PC-9 (cell line): ENCODE data around the gene TMEM151A. TPM values are rescaled to one million over a fixed set of nuclear protein-coding genes. Genes with fewer than 3 reads are reported as not detected.

ENCODE experiments used
- BruUV-seq: library from RNA; stranded (reverse); fragments of 400-500 nt; replicated peaks from 2 replicates; lab custom pipeline; 2021; lab: Mats Ljungman, UMichigan
- CTCF ChIA-PET: fragments of 300-600 bp; sonication (Branson Sonifier 250); formaldehyde crosslinking; loops from one replicate; lab custom pipeline; 2022; ENCODE audit warnings: antibody characterized with exemption; lab: Charles Lee
- POLR2A ChIA-PET: fragments of 300-600 bp; sonication (Branson Sonifier 250); formaldehyde crosslinking; loops from one replicate; lab custom pipeline; 2022; ENCODE audit warnings: antibody characterized with exemption; ENCODE audit not compliant: unreplicated experiment; lab: Charles Lee
- DNase-seq, 2 experiments: peaks; one replicate each; pipeline versions ENCODE4 v3.0.0 to v3.0.0-alpha.2; 2015 to 2022; ENCODE audit warnings: mixed read lengths in 1 of 2
- H2AFZ ChIP-seq: fragments of 200-600 bp; sonication (generic); 2 replicates; pipeline ENCODE4 v1.8.1; 2017; ENCODE audit warnings: antibody characterized with exemption
- H3F3A ChIP-seq: fragments of 200-600 bp; sonication (generic); 2 replicates; pipeline ENCODE4 v1.8.1; 2017; ENCODE audit warnings: antibody characterized with exemption, mild to moderate bottlenecking, low read depth; ENCODE audit not compliant: insufficient read depth
- H3K27ac ChIP-seq: fragments of 200-600 bp; sonication (generic); 2 replicates; pipeline ENCODE4 v1.6.1; 2016; ENCODE audit warnings: mixed run types
- H3K27me3 ChIP-seq: fragments of 200-600 bp; sonication (generic); 2 replicates; pipeline ENCODE4 v1.6.1; 2016; ENCODE audit warnings: low read depth, mixed run types; ENCODE audit not compliant: insufficient read depth
- H3K36me3 ChIP-seq: fragments of 200-600 bp; sonication (generic); 2 replicates; pipeline ENCODE4 v1.6.1; 2016; ENCODE audit warnings: low read depth, mixed run types
- H3K4me1 ChIP-seq: fragments of 200-600 bp; sonication (generic); replicated peaks from 2 replicates; pipeline ENCODE4 v1.6.1; 2016; ENCODE audit warnings: mixed run types; ENCODE audit not compliant: insufficient read depth
- H3K4me2 ChIP-seq: fragments of 200-600 bp; sonication (generic); 2 replicates; pipeline ENCODE4 v1.6.1; 2017; ENCODE audit warnings: mixed run types
- H3K4me3 ChIP-seq: fragments of 200-600 bp; sonication (generic); 2 replicates; pipeline ENCODE4 v1.6.1; 2016; ENCODE audit warnings: mixed run types
- H3K79me2 ChIP-seq: fragments of 200-600 bp; sonication (generic); 2 replicates; pipeline ENCODE4 v1.6.1; 2017; ENCODE audit warnings: low read depth, mixed run types
- H3K9me2 ChIP-seq: fragments of 200-600 bp; sonication (generic); 2 replicates; pipeline ENCODE4 v1.8.1; 2017; ENCODE audit warnings: mild to moderate bottlenecking; ENCODE audit not compliant: insufficient read depth
- H3K9me3 ChIP-seq: fragments of 200-600 bp; sonication (generic); 2 replicates; pipeline ENCODE4 v1.8.1; 2016; ENCODE audit warnings: low read depth; ENCODE audit not compliant: insufficient read depth
- H4K20me1 ChIP-seq: fragments of 200-600 bp; sonication (generic); 2 replicates; pipeline ENCODE4 v1.8.1; 2017; ENCODE audit not compliant: insufficient read depth
- EZH2 ChIP-seq: fragments of 200-600 bp; sonication (generic); IDR thresholded peaks from 2 replicates; pipeline ENCODE4 v1.8.0; 2017; ENCODE audit warnings: antibody characterized with exemption, low read depth
- intact Hi-C: fragments of 100-400 bp; cut with micrococcal nuclease; formaldehyde crosslinking; loops from one replicate; pipeline ENCODE4 v1.10.0; 2022; ENCODE audit not compliant: unreplicated experiment
- total RNA-seq: library from RNA; stranded (reverse); gene quantifications from 2 replicates; pipeline ENCODE4 v1.2.3, GENCODE V29; 2021
- TF ChIP-seq, protein P1 (sequence below): fragments of 200-600 bp; sonication (generic); conservative IDR thresholded peaks from 2 replicates; pipeline ENCODE4 v1.6.1; 2017; ENCODE audit warnings: mixed run types, antibody characterized with exemption, mild to moderate bottlenecking, moderate library complexity

The TMEM151A gene
- total RNA-seq, 1 experiment from 2014 or later: 0.22 TPM

DNA sequence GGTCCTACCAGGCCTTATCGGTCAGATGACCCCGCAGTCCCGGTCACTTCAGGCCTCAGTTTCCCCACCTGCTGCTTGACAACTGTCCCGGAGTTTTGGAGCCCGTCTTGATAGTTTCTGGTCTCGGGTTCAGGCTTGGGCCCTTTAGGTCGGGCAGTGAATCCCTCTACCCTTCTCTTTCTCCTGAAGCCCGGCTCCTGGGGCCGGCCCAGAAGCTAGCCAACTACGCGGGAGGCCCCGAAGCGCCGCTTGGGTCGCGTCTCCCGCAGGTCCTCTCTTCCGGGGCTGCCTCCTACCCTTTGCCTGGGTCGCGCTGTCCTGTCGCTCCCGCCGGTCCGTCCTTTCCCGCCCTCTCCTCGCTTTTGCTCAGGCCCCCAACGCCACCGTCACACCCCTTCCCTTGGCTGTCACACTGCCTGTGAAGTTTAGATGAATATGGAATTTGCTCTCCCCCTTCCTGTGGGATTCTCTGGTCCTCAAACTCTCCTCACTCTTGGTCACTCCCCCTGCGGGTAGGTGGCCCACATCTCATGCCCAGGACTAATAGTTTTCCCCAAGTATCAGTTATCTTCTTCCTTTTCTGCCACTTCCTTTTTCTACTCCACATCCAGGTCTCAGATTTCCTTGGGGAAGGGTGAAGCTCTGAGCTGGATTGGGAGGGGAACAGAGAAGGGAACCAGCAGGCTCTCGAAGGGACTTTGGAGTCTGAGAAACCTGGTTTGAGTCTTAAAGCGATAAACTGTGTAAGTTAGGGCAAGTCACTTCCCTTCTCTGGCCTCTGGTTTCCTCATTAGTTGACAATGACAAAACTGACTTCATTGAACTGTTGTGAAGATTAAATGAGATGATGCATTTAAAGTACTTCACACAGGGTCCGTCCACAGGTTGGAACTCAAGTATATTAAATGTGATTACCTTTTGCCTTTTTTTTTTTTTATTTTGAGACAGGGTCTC, 22.5 kb upstream of the TMEM151A start:
- H3K27me3 ChIP-seq: no peaks in the 10 kb centered on the region
- peak overlapping the region; percentile 31 for H3K27ac ChIP-seq
- no peak for TF ChIP-seq EZH2
- TF ChIP-seq, protein P1, sequence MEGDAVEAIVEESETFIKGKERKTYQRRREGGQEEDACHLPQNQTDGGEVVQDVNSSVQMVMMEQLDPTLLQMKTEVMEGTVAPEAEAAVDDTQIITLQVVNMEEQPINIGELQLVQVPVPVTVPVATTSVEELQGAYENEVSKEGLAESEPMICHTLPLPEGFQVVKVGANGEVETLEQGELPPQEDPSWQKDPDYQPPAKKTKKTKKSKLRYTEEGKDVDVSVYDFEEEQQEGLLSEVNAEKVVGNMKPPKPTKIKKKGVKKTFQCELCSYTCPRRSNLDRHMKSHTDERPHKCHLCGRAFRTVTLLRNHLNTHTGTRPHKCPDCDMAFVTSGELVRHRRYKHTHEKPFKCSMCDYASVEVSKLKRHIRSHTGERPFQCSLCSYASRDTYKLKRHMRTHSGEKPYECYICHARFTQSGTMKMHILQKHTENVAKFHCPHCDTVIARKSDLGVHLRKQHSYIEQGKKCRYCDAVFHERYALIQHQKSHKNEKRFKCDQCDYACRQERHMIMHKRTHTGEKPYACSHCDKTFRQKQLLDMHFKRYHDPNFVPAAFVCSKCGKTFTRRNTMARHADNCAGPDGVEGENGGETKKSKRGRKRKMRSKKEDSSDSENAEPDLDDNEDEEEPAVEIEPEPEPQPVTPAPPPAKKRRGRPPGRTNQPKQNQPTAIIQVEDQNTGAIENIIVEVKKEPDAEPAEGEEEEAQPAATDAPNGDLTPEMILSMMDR: peak; percentile 56; the same call in 1 of the 2 replicates
- peaks cover 25% of the 10 kb centered on the region for H3K36me3 ChIP-seq
- CTCF ChIA-PET: interaction anchor here (0.6 kb wide), 2 partner anchors 337 to 994 kb away, joined by 3 to 17 read pairs; no protein-coding TSS in a partner anchor
- H3K4me2 ChIP-seq: peak overlapping the region; percentile 94
- H3K9me3 ChIP-seq: no peaks in the 10 kb centered on the region
- H3K4me3 ChIP-seq: peak overlapping the region; percentile 95
- H4K20me1 ChIP-seq: peaks cover 44% of the 10 kb centered on the region
- peak in 1 of 2 experiments; percentile 34 for DNase-seq
- H3K4me1 ChIP-seq: peaks cover 8% of the 10 kb centered on the region
- peak overlapping the region; percentile 78 for H2AFZ ChIP-seq
- intact Hi-C loops: loop anchor here (1.0 to 5.0 kb wide), 2 partner anchors 79 to 257 kb away; partner anchors contain the start of gene CST6
- H3F3A ChIP-seq: peaks cover 31% of the 10 kb centered on the region; the same call in 1 of the 2 replicates
- POLR2A ChIA-PET: interaction anchor here (0.6 kb wide), 5 partner anchors 17 to 1807 kb away, joined by 3 to 12 read pairs (median 3); no protein-coding TSS in a partner anchor
- BruUV-seq: TSS peak; percentile 37
- H3K79me2 ChIP-seq: peaks cover 32% of the 10 kb centered on the region
- no peaks in the 10 kb centered on the region for H3K9me2 ChIP-seq

DNA sequence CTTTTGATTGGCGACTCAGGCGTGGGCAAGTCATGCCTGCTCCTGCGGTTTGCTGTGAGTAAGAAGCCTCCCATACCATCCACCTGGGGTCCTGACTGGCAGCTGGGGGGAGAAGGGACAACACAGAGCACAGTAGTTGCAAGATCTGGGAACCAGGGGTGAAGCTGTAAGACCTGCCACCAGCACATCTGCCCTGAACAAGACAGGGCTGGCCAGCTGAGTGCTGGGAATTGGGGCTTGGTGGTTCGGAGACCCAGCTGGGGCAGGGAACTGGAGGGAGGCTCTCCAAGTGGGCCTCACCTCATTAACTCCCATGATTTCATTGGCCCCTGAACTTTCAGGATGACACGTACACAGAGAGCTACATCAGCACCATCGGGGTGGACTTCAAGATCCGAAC, 19.9 kb upstream of the TMEM151A start:
- TF ChIP-seq EZH2: no peak
- TF ChIP-seq, protein P1: no peak
- Histone ChIP-seq H3F3A (peaks cover 27% of the 10 kb centered on the region; the same call in 1 of the 2 replicates), H2AFZ (no peak overlapping the region), H3K79me2 (peaks cover 32% of the 10 kb centered on the region), H4K20me1 (peaks cover 52% of the 10 kb centered on the region), H3K9me2 (no peaks in the 10 kb centered on the region), H3K4me3 (no peak overlapping the region), H3K9me3 (no peaks in the 10 kb centered on the region), H3K36me3 (peaks cover 28% of the 10 kb centered on the region), H3K4me1 (peaks cover 8% of the 10 kb centered on the region), H3K27me3 (no peaks in the 10 kb centered on the region), H3K27ac (no peak overlapping the region), H3K4me2 (no peak overlapping the region)
- DNase-seq: no peak
- POLR2A ChIA-PET: interaction anchor here (0.7 kb wide), 1 partner anchor 9 kb away, joined by 5 read pairs; no protein-coding TSS in a partner anchor
- CTCF ChIA-PET: interaction anchor here (0.6 kb wide), 1 partner anchor 157 kb away, joined by 3 read pairs; no protein-coding TSS in a partner anchor
- intact Hi-C loops: no loop called here
- BruUV-seq: no TSS peak

DNA sequence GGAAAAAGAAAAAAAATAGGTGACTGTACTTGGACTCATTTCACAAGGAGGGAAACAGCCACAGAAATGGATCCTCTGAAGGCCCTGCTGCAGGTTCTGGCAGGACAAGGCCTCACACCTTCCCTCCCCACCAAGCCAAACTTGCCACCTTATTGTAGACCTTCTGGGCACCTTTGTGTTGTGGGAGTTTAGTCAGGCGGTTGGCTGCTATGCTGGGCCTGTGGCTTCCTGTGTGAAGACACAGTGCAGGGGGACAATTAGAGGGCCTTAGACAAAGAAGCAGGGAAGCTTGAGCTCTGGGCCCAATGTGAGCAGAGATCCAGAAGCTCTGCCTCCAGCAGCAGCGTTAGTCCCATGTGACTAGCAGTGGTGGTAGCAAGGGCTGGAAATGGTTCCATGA, 19.1 kb upstream of the TMEM151A start:
- Histone ChIP-seq H4K20me1 (peaks cover 59% of the 10 kb centered on the region), H3K4me1 (peaks cover 8% of the 10 kb centered on the region), H3K79me2 (peaks cover 32% of the 10 kb centered on the region), H3K4me3 (no peak overlapping the region), H3K9me3 (no peaks in the 10 kb centered on the region), H3K9me2 (no peaks in the 10 kb centered on the region), H3K27me3 (no peaks in the 10 kb centered on the region), H3K4me2 (no peak overlapping the region), H3K27ac (no peak overlapping the region), H3F3A (peaks cover 22% of the 10 kb centered on the region; the same call in 1 of the 2 replicates), H2AFZ (no peak overlapping the region), H3K36me3 (peaks cover 28% of the 10 kb centered on the region)
- TF ChIP-seq EZH2: no peak
- TF ChIP-seq, protein P1: no peak
- no peak for DNase-seq
- no TSS peak for BruUV-seq
- ChIA-PET CTCF (no interaction called here), POLR2A (no interaction called here)
- intact Hi-C loops: no loop called here
